ENCODE results near the gene SEC14L2. TPM values are rescaled to one million over a fixed set of nuclear protein-coding genes. Genes with fewer than 3 reads are reported as not detected.

SEC14L2 gene
- total and polyA plus RNA-seq, 2 donors (not counting 3 experiments of a cell fraction or from before 2014, with no cell fraction given) = 22.5 to 28.8 TPM

GRCh38 chr22:30413001-30413400, 16.2 kb downstream of the SEC14L2 start:
- FAIRE-seq (no peak), DNase-seq (ENCODE audit: low read depth, low spot score) (no peak)
- TF ChIP-seq POLR2A (IDR thresholded peaks at IDR 0.05; ENCODE audit: low read depth, low read length) = no peak
- no peak for TF ChIP-seq MYC (IDR thresholded peaks at IDR 0.05; ENCODE audit: low read depth, low read length)
- TF ChIP-seq POLR2AphosphoS5 (IDR thresholded peaks at IDR 0.05; ENCODE audit: insufficient read depth, low read depth, low read length) = no peak
- TF ChIP-seq FOS (IDR thresholded peaks at IDR 0.05; ENCODE audit: borderline replicate concordance, insufficient read depth, low read length) = no peak
- no peak for TF ChIP-seq GATA2 (IDR thresholded peaks at IDR 0.05; ENCODE audit: insufficient read depth, insufficient read length, low read depth, low read length)
- no peak for TF ChIP-seq MAX (IDR thresholded peaks at IDR 0.05; ENCODE audit: insufficient read depth, insufficient read length)
- TF ChIP-seq JUN (IDR thresholded peaks at IDR 0.05; ENCODE audit: borderline replicate concordance, insufficient read depth, insufficient read length, low read depth) = no peak
- TF ChIP-seq EZH2 (IDR thresholded peaks at IDR 0.05; ENCODE audit: borderline replicate concordance, low read depth, low read length, severe bottlenecking) = no peak
- TF ChIP-seq CTCF (IDR thresholded peaks at IDR 0.05; ENCODE audit: extremely low read depth in 1 of 2, insufficient read depth in 1 of 2, low read depth in 1 of 2, low read length in 2 of 2) = no peak
- BruUV-seq (replicated peaks) = no TSS peak
- Histone ChIP-seq H3K9ac (replicated peaks; ENCODE audit: extremely low read depth, insufficient read depth, low read length) (no peak overlapping the region), H4K20me1 (replicated peaks; ENCODE audit: control insufficient read depth, extremely low read depth, insufficient read depth, low read length) (no peaks in the 10 kb centered on the region), H3K36me3 (ENCODE audit: control insufficient read depth in 2 of 2, extremely low read depth in 1 of 2, insufficient read depth in 2 of 2, low read length in 2 of 2) (peaks cover 13 to 50% of the 10 kb centered on the region in 2 experiments), H3K79me2 (ENCODE audit: control insufficient read depth, insufficient read depth, low read length) (no peaks in the 10 kb centered on the region), H2AFZ (ENCODE audit: low read depth, low read length) (no peak overlapping the region), H3K4me1 (ENCODE audit: control insufficient read depth, extremely low read depth, insufficient read depth, low read length) (peaks cover 6% of the 10 kb centered on the region), H3K9me1 (replicated peaks; ENCODE audit: control insufficient read depth, extremely low read depth, insufficient read depth, low read length) (no peaks in the 10 kb centered on the region), H3K4me2 (ENCODE audit: insufficient read depth, low read length) (no peak overlapping the region), H3K27ac (ENCODE audit: insufficient read depth, low read depth, low read length) (no peak overlapping the region), H3K4me3 (replicated peaks in 1 of 3; ENCODE audit: insufficient read depth in 1 of 3, low read depth in 1 of 3, low read length in 3 of 3) (no peak overlapping the region), H3K27me3 (ENCODE audit: control insufficient read depth in 2 of 2, insufficient read depth in 2 of 2, low read length in 2 of 2) (no peaks in the 10 kb centered on the region), H3K9me3 (replicated peaks; ENCODE audit: control insufficient read depth, insufficient read depth, low read length) (no peaks in the 10 kb centered on the region)
- POLR2A ChIA-PET = no interaction called here
- dilution Hi-C loops (cut with MboI; ENCODE audit: extremely low pct_ligation_motif_present, low sequenced_read_pairs) = no loop called here
- intact Hi-C loops (cut with micrococcal nuclease) = no loop called here
- CTCF ChIA-PET = interaction anchor here (2.2 to 4.0 kb wide), 2 partner anchors 12 to 14 kb away, joined by 10 to 21 read pairs; partner anchors contain the start of gene MTFP1

All from endothelial cell of umbilical vein (primary cell).